HEK293 (cell line): ENCODE results near the gene SLC12A2.

Experiments used
- CTCF ChIP-seq: fragments of 450-650 bp; formaldehyde crosslinking; IDR thresholded peaks from 2 replicates; pipeline ENCODE4 v1.5.1; 2016; ENCODE audit warnings: missing biosample characterization, missing genetic modification characterization
- ELK4 ChIP-seq: IDR thresholded peaks from 2 replicates; pipeline ENCODE4 v1.6.1; 2011; ENCODE audit warnings: mild to moderate bottlenecking, low read depth, low read length, borderline replicate concordance
- TCF7L2 ChIP-seq: IDR thresholded peaks from 2 replicates; pipeline ENCODE4 v1.6.1; 2011; ENCODE audit warnings: low read depth, mild to moderate bottlenecking, inconsistent platforms, low read length, moderate library complexity, borderline replicate concordance
- ZBTB20 ChIP-seq: fragments of 450-650 bp; formaldehyde crosslinking; IDR thresholded peaks from 2 replicates; pipeline ENCODE4 v1.5.1; 2016; ENCODE audit warnings: missing biosample characterization, missing genetic modification characterization
- ZEB2 ChIP-seq: fragments of 450-650 bp; formaldehyde crosslinking; IDR thresholded peaks from 2 replicates; pipeline ENCODE4 v1.5.1; 2016; ENCODE audit warnings: missing biosample characterization, missing genetic modification characterization
- ZNF18 ChIP-seq: fragments of 450-650 bp; formaldehyde crosslinking; IDR thresholded peaks from 2 replicates; pipeline ENCODE4 v1.5.1; 2016; ENCODE audit warnings: missing biosample characterization, missing genetic modification characterization
- ZNF394 ChIP-seq: fragments of 450-650 bp; formaldehyde crosslinking; IDR thresholded peaks from 2 replicates; pipeline ENCODE4 v1.5.1; 2016; ENCODE audit warnings: missing biosample characterization, missing genetic modification characterization, mild to moderate bottlenecking, moderate library complexity, borderline replicate concordance
- ZNF398 ChIP-seq: fragments of 450-650 bp; formaldehyde crosslinking; IDR thresholded peaks from 2 replicates; pipeline ENCODE4 v1.5.1; 2017; ENCODE audit warnings: missing biosample characterization, missing genetic modification characterization
- ZNF449 ChIP-seq: fragments of 450-650 bp; formaldehyde crosslinking; IDR thresholded peaks from 2 replicates; pipeline ENCODE4 v1.5.1; 2017; ENCODE audit warnings: missing biosample characterization, mild to moderate bottlenecking, missing genetic modification characterization, moderate library complexity
- ZNF488 ChIP-seq: fragments of 450-650 bp; formaldehyde crosslinking; IDR thresholded peaks from 2 replicates; pipeline ENCODE4 v1.5.1; 2016; ENCODE audit warnings: missing biosample characterization, missing genetic modification characterization
- ZNF549 ChIP-seq: fragments of 450-650 bp; IDR thresholded peaks from 2 replicates; pipeline ENCODE4 v1.5.1; 2018; ENCODE audit warnings: missing biosample characterization, missing genetic modification characterization, mild to moderate bottlenecking, inconsistent platforms, moderate library complexity
- ZNF555 ChIP-seq: fragments of 450-650 bp; formaldehyde crosslinking; conservative IDR thresholded peaks from 2 replicates; pipeline ENCODE4 v1.5.1; 2017; ENCODE audit warnings: missing biosample characterization, mild to moderate bottlenecking, missing genetic modification characterization, inconsistent platforms
- ZNF639 ChIP-seq: fragments of 450-650 bp; formaldehyde crosslinking; IDR thresholded peaks from 2 replicates; pipeline ENCODE4 v1.5.1; 2016; ENCODE audit warnings: missing biosample characterization, missing genetic modification characterization
- ZNF776 ChIP-seq: fragments of 450-650 bp; formaldehyde crosslinking; IDR thresholded peaks from 2 replicates; pipeline ENCODE4 v1.5.0; 2017; ENCODE audit warnings: missing biosample characterization, missing genetic modification characterization, borderline replicate concordance

- no peak for TF ChIP-seq ZNF394
- TF ChIP-seq CTCF (tag by site-specific recombination) = no peak
- no peak for TF ChIP-seq TCF7L2
- TF ChIP-seq ZNF398 (tag by site-specific recombination) = no peak
- no peak for TF ChIP-seq ZNF555
- no peak for TF ChIP-seq ZEB2 (tag by site-specific recombination)
- no peak for TF ChIP-seq ZBTB20 (tag by site-specific recombination)
- no peak for TF ChIP-seq ZNF776
- TF ChIP-seq ZNF488 (tag by site-specific recombination) = no peak
- no peak for TF ChIP-seq ZNF549
- no peak for TF ChIP-seq ZNF449 (tag by site-specific recombination)
- no peak for TF ChIP-seq ZNF18 (tag by site-specific recombination)
- no peak for TF ChIP-seq ELK4
- no peak for TF ChIP-seq ZNF639 (tag by site-specific recombination)
These were observed 42.7 kb downstream of the SLC12A2 start for GRCh38 chr5:128126241-128126640.
